Measurements from ENCODE around the gene THAP4. TPM values are rescaled to one million over a fixed set of nuclear protein-coding genes. Genes with fewer than 3 reads are reported as not detected.

The THAP4 gene
- total and polyA plus RNA-seq, 8 donors = 16.0 to 172 (median 49.3) TPM

- no peaks in the 10 kb centered on the region for H3K36me3 ChIP-seq
- H3K9me3 ChIP-seq = peaks cover 0 to 10% (median 4%) of the 10 kb centered on the region in 4 donors
- 80 to 90% (median 84%) methylated on average over 7 of the region's 7 CpGs for WGBS, 5 donors
- TF ChIP-seq POLR2AphosphoS5 (IDR thresholded peaks at IDR 0.05) (no peak), POLR2A (IDR thresholded peaks at IDR 0.05) (no peak), EP300 (IDR thresholded peaks at IDR 0.05) (no peak)
- TF ChIP-seq, protein P1, sequence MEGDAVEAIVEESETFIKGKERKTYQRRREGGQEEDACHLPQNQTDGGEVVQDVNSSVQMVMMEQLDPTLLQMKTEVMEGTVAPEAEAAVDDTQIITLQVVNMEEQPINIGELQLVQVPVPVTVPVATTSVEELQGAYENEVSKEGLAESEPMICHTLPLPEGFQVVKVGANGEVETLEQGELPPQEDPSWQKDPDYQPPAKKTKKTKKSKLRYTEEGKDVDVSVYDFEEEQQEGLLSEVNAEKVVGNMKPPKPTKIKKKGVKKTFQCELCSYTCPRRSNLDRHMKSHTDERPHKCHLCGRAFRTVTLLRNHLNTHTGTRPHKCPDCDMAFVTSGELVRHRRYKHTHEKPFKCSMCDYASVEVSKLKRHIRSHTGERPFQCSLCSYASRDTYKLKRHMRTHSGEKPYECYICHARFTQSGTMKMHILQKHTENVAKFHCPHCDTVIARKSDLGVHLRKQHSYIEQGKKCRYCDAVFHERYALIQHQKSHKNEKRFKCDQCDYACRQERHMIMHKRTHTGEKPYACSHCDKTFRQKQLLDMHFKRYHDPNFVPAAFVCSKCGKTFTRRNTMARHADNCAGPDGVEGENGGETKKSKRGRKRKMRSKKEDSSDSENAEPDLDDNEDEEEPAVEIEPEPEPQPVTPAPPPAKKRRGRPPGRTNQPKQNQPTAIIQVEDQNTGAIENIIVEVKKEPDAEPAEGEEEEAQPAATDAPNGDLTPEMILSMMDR (IDR thresholded peaks at IDR 0.05) = no peak
- no peak overlapping the region for H3K4me3 ChIP-seq
- DNase-seq = no peak
- H3K27me3 ChIP-seq = peaks cover 0 to 37% (median 0%) of the 10 kb centered on the region in 3 donors
- H3K27ac ChIP-seq = no peak overlapping the region
- H3K4me1 ChIP-seq = peaks cover 4 to 37% (median 20%) of the 10 kb centered on the region in 4 donors
- intact Hi-C loops (cut with DNase I; ENCODE audit: low total_unique reads) = no loop called here
These were observed 82.2 kb downstream of the THAP4 start for GRCh38 chr2:241554610-241555322.

DNA sequence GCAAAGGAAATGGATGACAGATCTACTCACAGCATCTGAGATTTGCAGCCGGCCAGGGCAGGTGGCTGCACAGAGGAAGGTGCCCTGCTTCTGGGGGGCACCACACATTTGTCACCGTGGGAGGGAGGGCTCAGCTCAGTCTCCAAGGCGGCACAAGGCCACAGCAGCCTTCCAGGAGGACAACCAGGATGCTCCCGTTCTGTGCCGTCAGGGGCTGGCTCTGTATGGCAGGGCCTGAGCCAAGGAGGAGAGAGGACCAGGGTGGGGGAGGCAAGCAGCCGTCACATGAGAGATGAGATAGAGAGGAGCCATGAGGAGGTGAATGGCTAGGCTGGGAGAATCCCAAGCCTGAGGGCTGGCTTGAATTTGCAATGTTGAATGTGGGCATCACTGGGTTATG lies 83.0 kb downstream of the THAP4 start:
- Histone ChIP-seq H3K4me3 (no peak overlapping the region), H3K9me3 (peaks cover 0 to 10% (median 4%) of the 10 kb centered on the region in 4 donors), H3K27me3 (peaks cover 0 to 29% (median 0%) of the 10 kb centered on the region in 3 donors), H3K4me1 (peaks cover 0 to 38% (median 15%) of the 10 kb centered on the region in 4 donors), H3K36me3 (no peaks in the 10 kb centered on the region), H3K27ac (no peak overlapping the region)
- WGBS, 5 donors = 51 to 80% (median 62%) methylated on average over 6 of the region's 6 CpGs
- intact Hi-C loops (cut with DNase I; ENCODE audit: low total_unique reads) = no loop called here
- no peak for DNase-seq
- TF ChIP-seq POLR2A (IDR thresholded peaks at IDR 0.05) = no peak
- no peak for TF ChIP-seq POLR2AphosphoS5 (IDR thresholded peaks at IDR 0.05)
- no peak for TF ChIP-seq EP300 (IDR thresholded peaks at IDR 0.05)
- TF ChIP-seq, protein P1 (IDR thresholded peaks at IDR 0.05) = no peak

DNA sequence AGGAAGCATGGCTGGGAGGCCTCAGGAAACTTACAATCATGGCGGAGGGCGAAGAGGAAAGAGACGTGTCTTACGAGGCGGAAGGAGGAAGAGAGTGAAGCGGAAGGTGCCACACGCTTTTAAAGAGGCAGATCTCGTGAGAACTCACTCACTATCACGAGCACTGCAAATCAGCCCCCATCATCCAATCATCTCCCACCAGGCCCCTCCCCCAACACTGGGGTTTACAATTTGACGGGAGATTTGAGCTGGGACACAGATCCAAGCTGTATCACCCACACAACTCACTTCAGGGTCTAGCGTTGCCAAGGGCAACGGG lies 83.5 kb downstream of the THAP4 start:
- WGBS, 5 donors = 79 to 91% (median 85%) methylated on average over 12 of the region's 12 CpGs
- H3K4me3 ChIP-seq = no peak overlapping the region
- H3K27me3 ChIP-seq = peaks cover 0 to 24% (median 0%) of the 10 kb centered on the region in 3 donors
- TF ChIP-seq EP300 (IDR thresholded peaks at IDR 0.05) (no peak), POLR2AphosphoS5 (IDR thresholded peaks at IDR 0.05) (no peak), POLR2A (IDR thresholded peaks at IDR 0.05) (no peak)
- TF ChIP-seq, protein P1 (IDR thresholded peaks at IDR 0.05) = no peak
- no peak overlapping the region for H3K27ac ChIP-seq
- peaks cover 0 to 10% (median 4%) of the 10 kb centered on the region in 4 donors for H3K9me3 ChIP-seq
- H3K36me3 ChIP-seq = no peaks in the 10 kb centered on the region
- peaks cover 0 to 36% (median 14%) of the 10 kb centered on the region in 4 donors for H3K4me1 ChIP-seq
- no peak for DNase-seq
- intact Hi-C loops (cut with DNase I; ENCODE audit: low total_unique reads) = no loop called here

DNA sequence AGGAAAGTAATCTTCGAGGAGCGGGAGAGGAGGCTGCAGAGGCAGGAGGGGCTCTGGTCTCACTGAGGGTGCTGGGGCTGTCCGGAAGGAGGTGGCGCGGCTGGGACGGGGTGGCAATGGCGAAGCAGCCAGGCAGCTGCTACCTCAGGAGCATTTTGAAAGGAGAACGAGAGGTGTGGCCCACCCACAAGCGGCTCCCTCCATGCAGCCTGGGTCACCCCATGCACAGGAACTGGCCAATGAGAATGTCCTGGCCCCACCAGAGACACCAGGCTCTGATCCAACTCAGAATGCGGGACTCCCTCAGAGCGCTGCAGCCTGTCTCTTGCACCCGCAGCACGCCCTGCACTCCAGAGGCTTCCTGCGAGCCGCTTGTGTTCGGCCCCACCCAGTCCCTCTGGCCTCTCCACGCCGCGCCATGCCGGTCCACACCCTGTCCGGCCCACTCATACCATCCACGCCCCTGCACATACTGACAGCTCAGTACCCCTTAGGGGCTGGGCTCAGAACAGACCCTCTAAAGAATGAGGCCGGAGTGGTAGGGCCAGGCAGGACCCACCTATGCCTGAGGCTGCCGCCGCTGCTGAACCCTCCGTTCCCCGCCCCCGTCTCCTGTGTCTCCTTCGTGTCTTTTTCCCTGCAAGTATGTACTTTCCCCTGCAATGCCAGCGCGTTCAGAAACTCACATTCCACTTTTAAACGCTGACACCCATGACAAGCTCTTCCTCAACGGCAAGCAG lies 84.8 kb downstream of the THAP4 start:
- intact Hi-C loops (cut with DNase I; ENCODE audit: low total_unique reads) = no loop called here
- peaks cover 0 to 21% (median 0%) of the 10 kb centered on the region in 3 donors for H3K27me3 ChIP-seq
- no peak for TF ChIP-seq POLR2A (IDR thresholded peaks at IDR 0.05)
- TF ChIP-seq, protein P1 (IDR thresholded peaks at IDR 0.05) = no peak
- TF ChIP-seq POLR2AphosphoS5 (IDR thresholded peaks at IDR 0.05) = no peak
- TF ChIP-seq EP300 (IDR thresholded peaks at IDR 0.05) = no peak
- H3K4me1 ChIP-seq = peaks cover 0 to 32% (median 13%) of the 10 kb centered on the region in 4 donors
- no peak overlapping the region for H3K27ac ChIP-seq
- H3K9me3 ChIP-seq = peaks cover 0 to 10% (median 4%) of the 10 kb centered on the region in 4 donors
- no peaks in the 10 kb centered on the region for H3K36me3 ChIP-seq
- H3K4me3 ChIP-seq = peak overlapping the region in 1 of 4 donors; percentile 3
- no peak for DNase-seq
- WGBS, 5 donors = 60 to 74% (median 71%) methylated on average over 32 to 33 of the region's 33 CpGs

Measured in stomach (tissue), 9 donors.